ENCODE measurements around the gene NT5DC2.

The NT5DC2 gene

DNA sequence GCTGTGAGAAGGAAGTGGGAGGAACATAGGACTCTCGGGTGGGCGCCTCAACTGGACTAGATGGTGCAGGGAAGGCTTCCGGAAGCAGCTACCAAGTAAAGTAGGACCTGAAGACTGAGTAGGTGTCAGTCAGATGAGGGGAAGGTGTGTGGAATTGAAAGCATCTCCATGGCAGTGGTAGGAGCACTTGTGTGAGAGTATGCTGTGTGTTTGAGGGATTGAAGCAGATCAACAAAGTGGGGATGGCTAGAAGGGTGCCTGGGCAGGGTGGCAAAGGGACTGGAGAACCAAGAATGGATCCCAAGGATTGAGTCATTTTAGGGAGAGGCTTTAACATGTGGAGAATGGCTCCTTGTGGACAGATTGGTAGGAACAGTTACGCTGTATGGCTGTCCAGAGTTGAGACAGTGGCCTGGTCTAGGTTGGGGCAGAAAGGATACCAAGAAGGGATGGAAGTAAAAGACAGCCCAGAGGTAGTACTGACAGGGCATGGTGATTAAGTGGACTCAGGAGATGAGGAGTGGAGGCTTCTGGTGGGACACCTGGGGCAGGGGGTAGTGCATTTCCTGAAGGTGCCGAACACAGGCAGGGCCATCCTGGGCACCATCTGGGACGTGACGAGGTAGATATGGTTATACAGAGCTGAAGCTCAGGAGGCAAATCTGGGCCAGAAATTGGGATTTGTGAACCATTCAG, 4.2 kb upstream of the NT5DC2 start:
- Histone ChIP-seq H3K27ac (ENCODE audit: insufficient read depth in 1 of 2, low read depth in 1 of 2, low read length in 2 of 2, poor library complexity in 1 of 2, severe bottlenecking in 2 of 2) (no peak overlapping the region), H3K9me3 (ENCODE audit: control extremely low read depth in 1 of 5, control insufficient read depth in 4 of 5, insufficient read depth in 2 of 5, low read depth in 1 of 5, low read length in 4 of 5) (no peaks in the 10 kb centered on the region), H3K27me3 (replicated peaks in 2 of 5; ENCODE audit: control insufficient read depth in 4 of 5, insufficient read depth in 5 of 5, low read length in 4 of 5) (no peaks in the 10 kb centered on the region), H3K4me1 (ENCODE audit: control extremely low read depth in 1 of 4, control insufficient read depth in 4 of 4, insufficient read depth in 4 of 4, low read length in 3 of 4) (peaks cover 10 to 51% (median 41%) of the 10 kb centered on the region in 4 experiments), H3K4me3 (ENCODE audit: control insufficient read depth in 1 of 7, extremely low read depth in 1 of 7, insufficient read depth in 4 of 7, low read depth in 2 of 7, low read length in 6 of 7) (peak overlapping the region in 6 of 7 experiments; percentile 32 to 91 (median 84)), H3K36me3 (ENCODE audit: control insufficient read depth in 4 of 4, insufficient read depth in 4 of 4, low read length in 3 of 4) (peaks cover 3 to 26% (median 7%) of the 10 kb centered on the region in 4 experiments)
- POLR2A ChIA-PET, result no interaction called here
- WGBS (ENCODE audit: insufficient coverage), result 91% methylated on average over 7 of the region's 7 CpGs
- CTCF ChIA-PET, result interaction anchor here (1.0 to 1.1 kb wide), 2 partner anchors 14 to 71 kb away, joined by 3 read pairs; no protein-coding TSS in a partner anchor
- DNase-seq, result no peak

DNA sequence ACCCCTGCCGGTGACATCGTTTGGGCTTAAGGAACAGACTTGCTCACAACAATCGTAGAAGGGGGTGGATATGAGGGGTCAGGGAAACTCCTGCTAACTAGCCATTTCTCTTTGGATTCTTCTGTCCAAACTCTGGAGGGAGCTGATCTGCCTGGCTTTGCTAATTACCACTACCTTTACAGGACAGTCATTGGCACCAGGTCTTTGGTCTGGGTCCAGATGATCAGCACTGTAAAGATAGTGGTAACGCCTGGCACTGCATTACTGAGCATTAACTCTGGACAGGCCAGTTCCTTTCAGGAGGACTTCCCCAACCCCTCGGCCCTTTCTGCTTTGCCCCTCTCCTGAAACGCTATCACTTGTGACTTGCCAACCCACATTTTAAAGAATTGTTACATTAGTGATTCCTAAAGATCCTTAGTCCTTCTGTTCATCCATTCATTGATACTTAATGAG, 3.5 kb upstream of the NT5DC2 start:
- ChIA-PET CTCF (interaction anchor here (1.0 to 1.4 kb wide), 3 partner anchors 14 to 71 kb away, joined by 3 read pairs; no protein-coding TSS in a partner anchor), POLR2A (interaction anchor here (1.1 kb wide), 1 partner anchor 15 kb away, joined by 3 read pairs; no protein-coding TSS in a partner anchor)
- Histone ChIP-seq H3K27ac (ENCODE audit: insufficient read depth in 1 of 2, low read depth in 1 of 2, low read length in 2 of 2, poor library complexity in 1 of 2, severe bottlenecking in 2 of 2) (peak overlapping the region; percentile 56 to 86), H3K4me1 (ENCODE audit: control extremely low read depth in 1 of 4, control insufficient read depth in 4 of 4, insufficient read depth in 4 of 4, low read length in 3 of 4) (peaks cover 13 to 58% (median 47%) of the 10 kb centered on the region in 4 experiments), H3K27me3 (replicated peaks in 2 of 5; ENCODE audit: control insufficient read depth in 4 of 5, insufficient read depth in 5 of 5, low read length in 4 of 5) (no peaks in the 10 kb centered on the region), H3K36me3 (ENCODE audit: control insufficient read depth in 4 of 4, insufficient read depth in 4 of 4, low read length in 3 of 4) (peaks cover 3 to 26% (median 7%) of the 10 kb centered on the region in 4 experiments), H3K4me3 (ENCODE audit: control insufficient read depth in 1 of 7, extremely low read depth in 1 of 7, insufficient read depth in 4 of 7, low read depth in 2 of 7, low read length in 6 of 7) (peak overlapping the region; percentile 48 to 91 (median 87)), H3K9me3 (ENCODE audit: control extremely low read depth in 1 of 5, control insufficient read depth in 4 of 5, insufficient read depth in 2 of 5, low read depth in 1 of 5, low read length in 4 of 5) (no peaks in the 10 kb centered on the region)
- WGBS (ENCODE audit: insufficient coverage), result 10% methylated on average over 6 of the region's 6 CpGs
- DNase-seq, result no peak

DNA sequence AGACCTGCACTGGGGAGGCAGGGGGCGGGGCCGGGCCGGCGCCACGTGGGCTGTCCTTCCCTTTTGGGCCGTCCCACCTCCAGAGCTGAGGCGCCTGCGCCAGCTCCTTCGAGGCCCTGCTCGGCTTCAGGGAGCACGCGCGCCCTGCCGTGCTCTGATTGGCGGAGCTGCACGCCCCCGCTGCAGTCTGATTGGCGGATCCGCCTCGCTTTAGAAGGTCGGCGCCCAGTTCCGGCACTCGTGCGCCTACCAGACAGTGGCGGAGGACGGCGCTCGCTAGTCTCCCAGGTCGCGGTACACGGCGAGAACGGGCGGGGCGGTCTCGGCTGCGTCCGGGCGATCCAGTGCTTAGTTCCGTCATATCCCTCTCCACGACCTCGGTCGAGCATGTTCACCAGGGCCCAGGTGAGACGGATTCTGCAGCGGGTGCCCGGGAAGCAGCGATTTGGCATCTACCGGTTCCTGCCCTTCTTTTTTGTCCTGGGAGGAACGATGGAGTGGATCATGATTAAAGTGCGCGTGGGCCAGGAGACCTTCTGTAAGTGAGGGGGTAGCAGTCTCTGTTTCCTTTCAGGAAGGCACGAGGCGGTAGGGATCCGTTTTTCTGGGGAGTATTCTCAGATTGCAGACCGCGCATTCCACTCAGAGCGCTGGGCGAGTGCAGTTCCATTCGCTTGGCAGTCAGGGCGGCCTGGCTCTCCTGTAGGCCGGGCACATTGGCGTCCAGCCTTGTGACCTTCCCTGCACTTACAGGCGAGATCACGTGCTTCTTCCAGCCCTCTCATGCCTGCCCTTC, 2.9 kb upstream of the NT5DC2 start, which contains the start of gene UQCC5:
Gene UQCC5, plus strand, starts transcription at position 237 of the 796 bp plus-strand sequence. Its CDS starts 151 bp downstream, at position 388.
- Histone ChIP-seq H3K36me3 (ENCODE audit: control insufficient read depth in 4 of 4, insufficient read depth in 4 of 4, low read length in 3 of 4) (peaks cover 3 to 26% (median 7%) of the 10 kb centered on the region in 4 experiments), H3K4me3 (ENCODE audit: control insufficient read depth in 1 of 7, extremely low read depth in 1 of 7, insufficient read depth in 4 of 7, low read depth in 2 of 7, low read length in 6 of 7) (peak within 1 kb of the TSS; percentile 48 to 91 (median 87)), H3K4me1 (ENCODE audit: control extremely low read depth in 1 of 4, control insufficient read depth in 4 of 4, insufficient read depth in 4 of 4, low read length in 3 of 4) (peaks cover 14 to 64% (median 53%) of the 10 kb centered on the region in 4 experiments), H3K27me3 (replicated peaks in 2 of 5; ENCODE audit: control insufficient read depth in 4 of 5, insufficient read depth in 5 of 5, low read length in 4 of 5) (no peaks in the 10 kb centered on the region), H3K9me3 (ENCODE audit: control extremely low read depth in 1 of 5, control insufficient read depth in 4 of 5, insufficient read depth in 2 of 5, low read depth in 1 of 5, low read length in 4 of 5) (no peaks in the 10 kb centered on the region), H3K27ac (ENCODE audit: insufficient read depth in 1 of 2, low read depth in 1 of 2, low read length in 2 of 2, poor library complexity in 1 of 2, severe bottlenecking in 2 of 2) (peak within 1 kb of the TSS; percentile 56 to 86)
- DNase-seq, result peak; percentile 98 to 99 (median 99)
- under 1% methylated on average over 55 of the region's 65 CpGs for WGBS (ENCODE audit: insufficient coverage)
- POLR2A ChIA-PET, result interaction anchor here (0.8 to 1.1 kb wide), 3 partner anchors 16 to 41 kb away, joined by 3 to 5 read pairs (median 3); partner anchors contain the start of gene STAB1
- CTCF ChIA-PET, result interaction anchor here (0.7 to 1.4 kb wide), 8 partner anchors 15 to 66 kb away, joined by 3 to 4 read pairs (median 3); no protein-coding TSS in a partner anchor

DNA sequence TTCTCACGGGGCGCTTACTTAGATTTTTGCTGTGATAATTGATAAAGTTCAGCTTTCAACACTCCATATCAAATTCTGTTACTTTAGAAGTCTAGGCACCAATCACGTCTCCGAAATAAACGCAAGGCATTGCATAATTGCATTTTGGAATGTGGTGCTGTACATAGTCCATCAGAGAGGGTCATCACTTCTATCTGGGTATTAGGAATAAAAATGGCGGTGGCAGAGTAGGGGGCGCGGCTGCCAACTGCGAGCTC, 2.4 kb upstream of the NT5DC2 start:
- CTCF ChIA-PET, result interaction anchor here (0.7 to 1.4 kb wide), 7 partner anchors 16 to 65 kb away, joined by 3 to 4 read pairs (median 3); no protein-coding TSS in a partner anchor
- Histone ChIP-seq H3K9me3 (ENCODE audit: control extremely low read depth in 1 of 5, control insufficient read depth in 4 of 5, insufficient read depth in 2 of 5, low read depth in 1 of 5, low read length in 4 of 5) (no peaks in the 10 kb centered on the region), H3K36me3 (ENCODE audit: control insufficient read depth in 4 of 4, insufficient read depth in 4 of 4, low read length in 3 of 4) (peaks cover 3 to 23% (median 5%) of the 10 kb centered on the region in 4 experiments), H3K4me1 (ENCODE audit: control extremely low read depth in 1 of 4, control insufficient read depth in 4 of 4, insufficient read depth in 4 of 4, low read length in 3 of 4) (peaks cover 14 to 70% (median 55%) of the 10 kb centered on the region in 4 experiments), H3K27ac (ENCODE audit: insufficient read depth in 1 of 2, low read depth in 1 of 2, low read length in 2 of 2, poor library complexity in 1 of 2, severe bottlenecking in 2 of 2) (no peak overlapping the region), H3K4me3 (ENCODE audit: control insufficient read depth in 1 of 7, extremely low read depth in 1 of 7, insufficient read depth in 4 of 7, low read depth in 2 of 7, low read length in 6 of 7) (peak overlapping the region in 4 of 7 experiments; percentile 31 to 81 (median 68)), H3K27me3 (replicated peaks in 2 of 5; ENCODE audit: control insufficient read depth in 4 of 5, insufficient read depth in 5 of 5, low read length in 4 of 5) (no peaks in the 10 kb centered on the region)
- POLR2A ChIA-PET, result interaction anchor here (0.5 to 1.1 kb wide), 4 partner anchors 16 to 41 kb away, joined by 3 to 5 read pairs (median 4); partner anchors contain the start of gene STAB1
- 0% methylated on average over 1 of the region's 9 CpGs for WGBS (ENCODE audit: insufficient coverage)
- DNase-seq, result no peak

DNA sequence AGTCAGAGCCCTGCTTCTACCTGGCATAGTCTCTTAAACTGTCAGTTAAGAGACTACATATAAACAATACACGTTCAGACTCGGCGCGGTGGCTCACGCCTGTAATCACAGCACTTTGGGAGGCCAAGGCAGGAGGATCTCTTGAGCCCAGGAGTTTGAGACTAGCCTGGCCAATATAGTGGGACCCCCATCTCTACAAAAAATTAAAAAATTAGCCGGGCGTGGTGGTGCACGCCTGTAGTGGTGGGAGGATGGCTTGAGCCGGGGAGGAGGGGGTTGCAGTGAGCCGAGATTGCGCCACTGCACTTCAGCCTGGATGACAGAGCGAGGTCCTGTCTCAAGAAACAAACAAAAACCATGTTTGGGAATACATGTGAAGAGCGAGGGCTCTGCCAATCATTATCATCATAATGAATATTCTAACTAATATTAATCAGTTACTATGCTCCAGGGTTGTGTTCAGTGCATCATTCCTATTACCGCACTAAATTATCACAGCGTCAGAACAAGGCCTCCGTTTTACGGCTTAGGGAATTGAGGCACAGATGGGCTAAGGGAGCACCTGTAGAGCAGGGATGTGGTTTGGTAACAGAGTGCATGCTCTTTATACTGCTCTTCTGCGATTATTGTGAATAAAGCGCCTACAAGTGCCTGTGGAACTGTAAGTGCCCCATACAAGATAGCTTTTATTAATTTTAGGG, 1.9 kb upstream of the NT5DC2 start:
- ChIA-PET POLR2A (interaction anchor here (0.5 to 1.0 kb wide), 3 partner anchors 21 to 40 kb away, joined by 3 to 5 read pairs (median 5); partner anchors contain the start of gene STAB1), CTCF (interaction anchor here (0.7 to 1.4 kb wide), 7 partner anchors 17 to 65 kb away, joined by 3 to 4 read pairs (median 3); no protein-coding TSS in a partner anchor)
- peak overlapping the region in 4 of 7 experiments; percentile 31 to 81 (median 68) for H3K4me3 ChIP-seq (ENCODE audit: control insufficient read depth in 1 of 7, extremely low read depth in 1 of 7, insufficient read depth in 4 of 7, low read depth in 2 of 7, low read length in 6 of 7)
- H3K27ac ChIP-seq (ENCODE audit: insufficient read depth in 1 of 2, low read depth in 1 of 2, low read length in 2 of 2, poor library complexity in 1 of 2, severe bottlenecking in 2 of 2), result no peak overlapping the region
- H3K36me3 ChIP-seq (ENCODE audit: control insufficient read depth in 4 of 4, insufficient read depth in 4 of 4, low read length in 3 of 4), result peaks cover 0 to 22% (median 2%) of the 10 kb centered on the region in 4 experiments
- 95% methylated on average over 8 of the region's 19 CpGs for WGBS (ENCODE audit: insufficient coverage)
- no peaks in the 10 kb centered on the region for H3K27me3 ChIP-seq (replicated peaks in 2 of 5; ENCODE audit: control insufficient read depth in 4 of 5, insufficient read depth in 5 of 5, low read length in 4 of 5)
- H3K9me3 ChIP-seq (ENCODE audit: control extremely low read depth in 1 of 5, control insufficient read depth in 4 of 5, insufficient read depth in 2 of 5, low read depth in 1 of 5, low read length in 4 of 5), result no peaks in the 10 kb centered on the region
- peaks cover 14 to 74% (median 55%) of the 10 kb centered on the region in 4 experiments for H3K4me1 ChIP-seq (ENCODE audit: control extremely low read depth in 1 of 4, control insufficient read depth in 4 of 4, insufficient read depth in 4 of 4, low read length in 3 of 4)
- no peak for DNase-seq

DNA sequence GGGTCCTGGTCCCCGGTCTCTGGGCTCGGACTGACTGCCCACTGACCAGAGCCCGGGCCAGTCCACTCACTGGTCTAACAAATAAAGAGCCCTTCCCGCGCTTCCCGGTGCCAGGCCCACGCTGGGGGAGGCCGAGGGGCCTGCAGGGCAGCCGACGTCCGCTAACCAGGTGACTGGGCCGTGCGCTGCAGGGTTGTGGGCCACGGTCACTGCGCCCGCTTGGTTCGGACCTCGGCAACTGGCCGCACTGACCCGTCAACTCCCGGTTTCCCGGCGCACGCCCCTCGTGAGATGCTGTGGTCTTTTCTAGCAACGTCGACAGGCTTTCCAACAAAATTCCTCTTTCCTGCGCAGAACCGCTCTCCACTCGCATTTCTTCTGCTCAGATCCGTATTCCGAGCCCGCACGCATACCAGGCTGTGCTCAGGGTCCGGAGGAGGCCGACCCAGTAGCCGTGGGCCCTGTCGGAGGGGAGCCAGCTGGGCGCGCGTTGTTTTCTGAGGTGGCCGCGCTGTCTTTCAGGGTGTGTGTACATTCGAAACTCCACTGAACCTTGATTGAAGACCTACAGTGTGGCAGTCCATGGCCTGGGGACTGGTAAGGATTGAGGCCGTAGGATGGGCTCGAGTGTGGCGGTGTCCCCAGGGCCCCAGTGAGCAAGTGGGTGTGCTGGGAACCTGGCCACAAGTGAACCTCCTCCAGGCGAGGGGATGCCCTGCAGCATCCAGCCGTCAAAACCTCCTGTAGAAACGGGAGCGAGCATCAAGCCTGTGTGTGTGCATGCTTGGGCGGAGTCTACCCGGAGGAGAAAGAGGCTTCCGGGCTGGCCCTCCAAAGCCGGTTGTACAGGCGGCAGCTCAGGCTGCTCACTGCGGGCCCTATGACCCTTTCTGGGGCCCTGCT, 875 bp upstream of the NT5DC2 start:
- ChIA-PET POLR2A (no interaction called here), CTCF (no interaction called here)
- Histone ChIP-seq H3K9me3 (ENCODE audit: control extremely low read depth in 1 of 5, control insufficient read depth in 4 of 5, insufficient read depth in 2 of 5, low read depth in 1 of 5, low read length in 4 of 5) (no peaks in the 10 kb centered on the region), H3K4me3 (ENCODE audit: control insufficient read depth in 1 of 7, extremely low read depth in 1 of 7, insufficient read depth in 4 of 7, low read depth in 2 of 7, low read length in 6 of 7) (peak overlapping the region in 6 of 7 experiments; percentile 17 to 67 (median 56)), H3K4me1 (ENCODE audit: control extremely low read depth in 1 of 4, control insufficient read depth in 4 of 4, insufficient read depth in 4 of 4, low read length in 3 of 4) (peaks cover 14 to 77% (median 57%) of the 10 kb centered on the region in 4 experiments), H3K27me3 (replicated peaks in 2 of 5; ENCODE audit: control insufficient read depth in 4 of 5, insufficient read depth in 5 of 5, low read length in 4 of 5) (no peaks in the 10 kb centered on the region), H3K36me3 (ENCODE audit: control insufficient read depth in 4 of 4, insufficient read depth in 4 of 4, low read length in 3 of 4) (peaks cover 0 to 24% (median 2%) of the 10 kb centered on the region in 4 experiments), H3K27ac (ENCODE audit: insufficient read depth in 1 of 2, low read depth in 1 of 2, low read length in 2 of 2, poor library complexity in 1 of 2, severe bottlenecking in 2 of 2) (no peak overlapping the region)
- WGBS (ENCODE audit: insufficient coverage), result 88% methylated on average over 54 of the region's 57 CpGs
- no peak for DNase-seq

Measured in common myeloid progenitor, CD34-positive (primary cell).